Esophagus squamous epithelium (tissue), 5 donors: ENCODE data around the gene CRADD. TPM values are rescaled to one million over a fixed set of nuclear protein-coding genes. Genes with fewer than 3 reads are reported as not detected.
A peak's percentile ranks its signal among the peaks of the same experiment; 100 is the strongest.

ENCODE experiments used
- DNase-seq: peaks from one replicate; lab custom pipeline; 2025; lab: John Stamatoyannopoulos, UW
- H3K27ac ChIP-seq, 4 donors: fragments of 200-600 bp; sonication (generic); one replicate each; pipeline ENCODE4 v1.5.1; 2016 to 2019; ENCODE audit warnings: mild to moderate bottlenecking in 1 of 4
- H3K27me3 ChIP-seq, 4 donors: fragments of 200-600 bp; sonication (generic); 1 replicate in 3 of 4; 2 replicates in 1 of 4; pipeline versions ENCODE4 v1.5.1 to v1.6.0; 2017 to 2021; ENCODE audit warnings: antibody characterized with exemption in 1 of 4
- H3K36me3 ChIP-seq, 3 donors: fragments of 200-600 bp; sonication (generic); one replicate each; pipeline ENCODE4 v1.5.1; 2016 to 2019
- H3K4me1 ChIP-seq, 3 donors: fragments of 200-600 bp; sonication (generic); one replicate each; pipeline ENCODE4 v1.5.1; 2017 to 2019
- H3K4me3 ChIP-seq, 4 donors: fragments of 200-600 bp; sonication (generic); 1 replicate in 3 of 4; 2 replicates in 1 of 4; pipeline ENCODE4 v1.5.1; 2016 to 2019; ENCODE audit warnings: mild to moderate bottlenecking in 2 of 4, moderate library complexity in 1 of 4
- H3K9me3 ChIP-seq, 3 donors: fragments of 200-600 bp; sonication (generic); one replicate each; pipeline ENCODE4 v1.5.1; 2016 to 2019
- CTCF ChIP-seq, 6 experiments: fragments of 450-650 bp in 4 of 6; fragments of 200-600 bp in 2 of 6; sonication (generic) in 2 of 6; IDR thresholded peaks; one replicate each; pipeline ENCODE4 v1.5.1; 2016 to 2019; ENCODE audit warnings: antibody characterized with exemption in 6 of 6, mild to moderate bottlenecking in 4 of 6, moderate library complexity in 4 of 6
- POLR2A ChIP-seq, 4 donors: fragments of 450-650 bp; IDR thresholded peaks; one replicate each; pipeline ENCODE4 v1.6.1; 2017; ENCODE audit warnings: antibody characterized with exemption in 4 of 4, mild to moderate bottlenecking in 4 of 4, moderate library complexity in 3 of 4
- WGBS, 2 donors: methylation state at CpG; one replicate each; pipeline ENCODE4 v1.1.5; 2018; 5-methylcytosine and 5-hydroxymethylcytosine counted together
- intact Hi-C: fragments of 100-400 bp; cut with DNase I; formaldehyde crosslinking; loops from one replicate; pipeline ENCODE4 v1.15.0; 2022
- total RNA-seq, 4 donors: library from RNA; depleted of rRNA; stranded (reverse); fragments of >200 nt; gene quantifications; one replicate each; pipeline ENCODE4 v1.1.0, GENCODE V29; 2016
- donor health status: DM: yes; HTN: yes; CAD: no.

Gene CRADD
- total RNA-seq, 4 donors from 2014 or later, result 20.2 to 22.9 (median 21.7) TPM

GRCh38 chr12:93742110-93742934, 65.1 kb downstream of the CRADD start:
- peaks cover 8 to 79% (median 24%) of the 10 kb centered on the region in 3 donors for H3K4me1 ChIP-seq
- intact Hi-C loops, result loop anchor here (10.0 kb wide), 1 partner anchor 168 kb away; the partner anchor contains the start of gene SOCS2

GRCh38 chr12:93743229-93743998, 66.2 kb downstream of the CRADD start:
- TF ChIP-seq POLR2A (IDR thresholded peaks at IDR 0.05), result no peak
- no peak for TF ChIP-seq CTCF (IDR thresholded peaks at IDR 0.05)
- no peaks in the 10 kb centered on the region for H3K9me3 ChIP-seq
- WGBS, 2 donors, result 88 to 90% methylated on average over 9 of the region's 9 CpGs
- peak overlapping the region; percentile 51 to 82 (median 62) for H3K4me3 ChIP-seq
- peak overlapping the region; percentile 82 to 93 (median 90) for H3K27ac ChIP-seq
- H3K27me3 ChIP-seq, result no peaks in the 10 kb centered on the region
- no peak for DNase-seq
- intact Hi-C loops, result loop anchor here (10.0 kb wide), 1 partner anchor 169 kb away; the partner anchor contains the start of gene SOCS2
- H3K36me3 ChIP-seq, result no peaks in the 10 kb centered on the region
- H3K4me1 ChIP-seq, result peaks cover 8 to 68% (median 13%) of the 10 kb centered on the region in 3 donors

More at GRCh38 chr12:93742110-93742934, 65.1 kb downstream of the CRADD start:
- WGBS, 2 donors, result 3 to 5% methylated on average over 12 to 23 of the region's 45 CpGs
- peak overlapping the region; percentile 51 to 82 (median 62) for H3K4me3 ChIP-seq
- no peaks in the 10 kb centered on the region for H3K36me3 ChIP-seq
- H3K27ac ChIP-seq, result peak overlapping the region; percentile 82 to 93 (median 90)
- H3K27me3 ChIP-seq, result no peaks in the 10 kb centered on the region
- no peaks in the 10 kb centered on the region for H3K9me3 ChIP-seq
- TF ChIP-seq POLR2A (IDR thresholded peaks at IDR 0.05), result peak in 1 of 4 donors; percentile 12
- peak; percentile 7 to 45 (median 31) for TF ChIP-seq CTCF (IDR thresholded peaks at IDR 0.05)
- DNase-seq, result no peak

- Histone ChIP-seq H3K27me3 (no peaks in the 10 kb centered on the region), H3K9me3 (no peaks in the 10 kb centered on the region), H3K4me1 (peaks cover 8 to 66% (median 15%) of the 10 kb centered on the region in 3 donors), H3K4me3 (no peak overlapping the region), H3K36me3 (no peaks in the 10 kb centered on the region), H3K27ac (peak overlapping the region in 3 of 4 donors; percentile 56 to 90 (median 89))
- intact Hi-C loops, result loop anchor here (10.0 kb wide), 1 partner anchor 169 kb away; the partner anchor contains the start of gene SOCS2
- WGBS, 2 donors, result 82 to 92% methylated on average over 4 of the region's 4 CpGs
- TF ChIP-seq POLR2A (IDR thresholded peaks at IDR 0.05) (no peak), CTCF (IDR thresholded peaks at IDR 0.05) (no peak)
- DNase-seq, result no peak
Observed at GRCh38 chr12:93743999-93744689, 67.0 kb downstream of the CRADD start.

- Histone ChIP-seq H3K4me3 (no peak overlapping the region), H3K9me3 (no peaks in the 10 kb centered on the region), H3K36me3 (no peaks in the 10 kb centered on the region), H3K27ac (no peak overlapping the region), H3K27me3 (no peaks in the 10 kb centered on the region), H3K4me1 (peaks cover 8 to 69% (median 16%) of the 10 kb centered on the region in 3 donors)
- WGBS, 2 donors, result 88 to 96% methylated on average over 2 of the region's 2 CpGs
- no peak for DNase-seq
- intact Hi-C loops, result loop anchor here (10.0 kb wide), 1 partner anchor 170 kb away; the partner anchor contains the start of gene SOCS2
- TF ChIP-seq POLR2A (IDR thresholded peaks at IDR 0.05) (no peak), CTCF (IDR thresholded peaks at IDR 0.05) (no peak)
Observed at GRCh38 chr12:93745286-93745685, 68.1 kb downstream of the CRADD start.
